Keratinocyte (primary cell): Measurements from ENCODE around the gene PCDHA11.

Experiments used
- CTCF ChIP-seq, 3 experiments: IDR thresholded peaks in 1 of 3; conservative IDR thresholded peaks in 1 of 3; optimal IDR thresholded peaks in 1 of 3; 2 replicates in 2 of 3; 3 replicates in 1 of 3; pipeline versions ENCODE3 to v1.5.1; 2011; ENCODE audit warnings: low read length in 3 of 3, mild to moderate bottlenecking in 3 of 3, moderate library complexity in 2 of 3, control low read depth in 1 of 3, inconsistent platforms in 1 of 3; ENCODE audit not compliant: insufficient read depth in 2 of 3; ENCODE audit errors: extremely low read depth in 1 of 3
- EZH2 ChIP-seq: IDR thresholded peaks from one replicate; pipeline ENCODE4 v1.6.1; 2012; ENCODE audit warnings: inconsistent platforms, mild to moderate bottlenecking, low read length, moderate library complexity

GRCh38 chr5:140822281-140822629, 46.5 kb upstream of the PCDHA11 start:
- TF ChIP-seq CTCF (optimal IDR thresholded peaks at IDR 0.05 in 1 of 3, IDR thresholded peaks at IDR 0.05 in 1 of 3, conservative IDR thresholded peaks at IDR 0.05 in 1 of 3; ENCODE audit: extremely low read depth in 1 of 3, insufficient read depth in 2 of 3, low read length in 3 of 3) (no peak), EZH2 (no peak)
